Coronary artery (tissue), 2 donors: ENCODE results near the gene CTH.

Source experiments
- DNase-seq: peaks from one replicate; pipeline ENCODE4 v3.0.0-alpha.2; 2017; ENCODE audit warnings: low spot score
- H3K27ac ChIP-seq, 2 donors: fragments of 200-600 bp; sonication (generic); one replicate each; pipeline ENCODE4 v1.5.1; 2016 to 2019
- H3K4me3 ChIP-seq: fragments of 200-600 bp; sonication (generic); 2 replicates; pipeline ENCODE4 v1.5.1; 2016; ENCODE audit warnings: mild to moderate bottlenecking, moderate library complexity
- CTCF ChIP-seq: fragments of 200-600 bp; sonication (generic); IDR thresholded peaks from one replicate; pipeline ENCODE4 v1.5.1; 2019; ENCODE audit warnings: antibody characterized with exemption

The CTH gene

DNA sequence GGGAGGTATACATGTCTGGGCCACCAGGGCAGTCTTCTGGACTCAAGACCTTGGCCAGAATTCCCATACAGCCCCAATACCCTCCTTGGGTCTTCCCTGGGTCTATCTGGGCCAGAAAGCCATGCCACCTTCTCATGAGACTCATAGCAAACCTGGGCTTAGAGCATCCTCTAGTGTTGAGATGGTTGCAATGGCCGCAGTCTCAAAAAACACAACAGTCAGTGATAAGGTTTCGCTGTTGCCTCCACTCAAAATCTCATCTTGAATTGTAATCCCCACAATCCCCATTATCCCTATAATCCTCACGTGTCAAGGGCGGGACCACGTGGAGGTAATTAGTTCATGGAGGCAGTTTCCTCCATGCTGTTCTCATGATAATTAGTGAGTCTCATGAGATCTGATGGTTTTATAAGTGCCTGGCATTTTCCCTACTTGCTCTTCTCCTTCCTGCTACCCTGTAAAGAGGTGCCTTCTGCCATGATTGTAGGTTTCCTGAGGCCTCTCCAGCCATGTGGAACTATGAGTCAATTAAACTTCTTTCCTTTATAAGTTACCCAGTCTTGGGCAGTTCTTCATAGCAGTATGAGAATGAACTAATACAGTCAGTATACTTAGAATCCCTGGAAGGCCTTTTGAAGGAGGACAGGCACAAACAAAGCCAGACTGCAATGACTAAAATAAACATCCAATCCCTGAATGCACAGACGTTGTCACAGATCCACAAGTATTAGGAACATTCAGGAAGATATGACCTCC, 77.0 kb downstream of the CTH start:
- TF ChIP-seq CTCF, result no peak
- Histone ChIP-seq H3K27ac (no peak overlapping the region), H3K4me3 (no peak overlapping the region)
- no peak for DNase-seq
